Lower leg skin (tissue), 4 donors: ENCODE data around the gene GPR37L1. TPM values are rescaled to one million over a fixed set of nuclear protein-coding genes. Genes with fewer than 3 reads are reported as not detected.

Experiments
- DNase-seq, 2 donors: peaks; one replicate each; pipeline ENCODE4 v3.0.0-alpha.2; 2019; ENCODE audit warnings: low spot score in 2 of 2
- H3K4me3 ChIP-seq: fragments of 200-600 bp; sonication (generic); 2 replicates; pipeline ENCODE4 v1.5.1; 2017; ENCODE audit warnings: mild to moderate bottlenecking, low read depth; ENCODE audit not compliant: poor library complexity, severe bottlenecking
- CTCF ChIP-seq, 3 donors: fragments of 450-650 bp; IDR thresholded peaks; one replicate each; pipeline ENCODE4 v1.5.1; 2016; ENCODE audit warnings: antibody characterized with exemption in 3 of 3, mild to moderate bottlenecking in 3 of 3, moderate library complexity in 2 of 3
- POLR2A ChIP-seq, 2 donors: fragments of 450-650 bp; IDR thresholded peaks; one replicate each; pipeline ENCODE4 v1.6.1; 2016 to 2017; ENCODE audit warnings: antibody characterized with exemption in 2 of 2, mild to moderate bottlenecking in 1 of 2, moderate library complexity in 1 of 2
- WGBS, 2 donors: methylation state at CpG; one replicate each; pipeline ENCODE4 v1.1.5; 2018; 5-methylcytosine and 5-hydroxymethylcytosine counted together
- intact Hi-C: fragments of 100-400 bp; cut with DNase I; formaldehyde crosslinking; loops from one replicate; pipeline ENCODE4 v1.15.0; 2023; ENCODE audit warnings: low total_unique reads
- total RNA-seq, 4 donors: library from RNA; depleted of rRNA; stranded (reverse); fragments of >200 nt; gene quantifications; one replicate each; pipeline ENCODE4 v1.1.0, GENCODE V29; 2016

The GPR37L1 gene
- total RNA-seq, 4 donors from 2014 or later = 0.02 to 0.06 TPM; not detected in 2

GRCh38 chr1:202155478-202156021, 32.8 kb downstream of the GPR37L1 start:
- intact Hi-C loops = no loop called here
- 33 to 36% methylated on average over 8 of the region's 8 CpGs for WGBS, 2 donors
- no peak for DNase-seq
- H3K4me3 ChIP-seq = no peak overlapping the region
- TF ChIP-seq CTCF (IDR thresholded peaks at IDR 0.05) (no peak), POLR2A (IDR thresholded peaks at IDR 0.05) (no peak)

GRCh38 chr1:202156590-202156989, 33.9 kb downstream of the GPR37L1 start:
- no peak for DNase-seq
- no peak overlapping the region for H3K4me3 ChIP-seq
- no peak for TF ChIP-seq CTCF (IDR thresholded peaks at IDR 0.05)
- no peak for TF ChIP-seq POLR2A (IDR thresholded peaks at IDR 0.05)
- intact Hi-C loops = no loop called here
- 81 to 89% methylated on average over 8 of the region's 8 CpGs for WGBS, 2 donors

GRCh38 chr1:202157945-202158344, 35.2 kb downstream of the GPR37L1 start:
- no peak overlapping the region for H3K4me3 ChIP-seq
- DNase-seq = no peak
- intact Hi-C loops = no loop called here
- 93 to 95% methylated on average over 9 to 10 of the region's 10 CpGs for WGBS, 2 donors
- TF ChIP-seq CTCF (IDR thresholded peaks at IDR 0.05) (no peak), POLR2A (IDR thresholded peaks at IDR 0.05) (no peak)

- WGBS, 2 donors = 74 to 88% methylated on average over 8 to 10 of the region's 10 CpGs
- no peak overlapping the region for H3K4me3 ChIP-seq
- intact Hi-C loops = no loop called here
- DNase-seq = no peak
- TF ChIP-seq POLR2A (IDR thresholded peaks at IDR 0.05) = no peak
- no peak for TF ChIP-seq CTCF (IDR thresholded peaks at IDR 0.05)
Observed at GRCh38 chr1:202158810-202159533, 36.3 kb downstream of the GPR37L1 start.

- no peak for DNase-seq
- no peak overlapping the region for H3K4me3 ChIP-seq
- intact Hi-C loops = no loop called here
- TF ChIP-seq POLR2A (IDR thresholded peaks at IDR 0.05) (no peak), CTCF (IDR thresholded peaks at IDR 0.05) (no peak)
- 77 to 93% methylated on average over 16 of the region's 16 CpGs for WGBS, 2 donors
Observed at GRCh38 chr1:202159534-202160371, 37.0 kb downstream of the GPR37L1 start.
